HEK293 (cell line): ENCODE measurements around the gene IGIP.

Source experiments
- CTCF ChIA-PET: fragments of 350-600 bp; formaldehyde crosslinking; extraction: SDS; loops from one replicate; lab custom pipeline; 2021; ENCODE audit warnings: antibody characterized with exemption; lab: Yijun Ruan, JAX
- POLR2A ChIA-PET: fragments of 300-600 bp; formaldehyde crosslinking; extraction: SDS; loops from one replicate; lab custom pipeline; 2020; ENCODE audit warnings: antibody characterized with exemption, inconsistent platforms; lab: Yijun Ruan, JAX
- H3K27ac ChIP-seq: fragments of 200-500 bp; sonication (Bioruptor generic); 2 replicates; pipeline ENCODE4 v1.5.1; 2014; ENCODE audit warnings: low read depth, low read length, control low read depth, inconsistent platforms; ENCODE audit errors: extremely low read depth
- H3K36me3 ChIP-seq, 2 experiments: fragments of 200-500 bp in 1 of 2; sonication (Bioruptor generic) in 1 of 2; 1 replicate in 1 of 2; 2 replicates in 1 of 2; pipeline ENCODE4 v1.5.1; 2014 to 2017; ENCODE audit warnings: inconsistent platforms in 2 of 2, low read length in 2 of 2; ENCODE audit not compliant: control insufficient read depth in 2 of 2, insufficient read depth in 1 of 2
- H3K4me1 ChIP-seq: fragments of 200-500 bp; sonication (Bioruptor generic); 2 replicates; pipeline ENCODE4 v1.5.1; 2014; ENCODE audit warnings: mild to moderate bottlenecking, low read length, inconsistent platforms; ENCODE audit not compliant: control insufficient read depth, insufficient read depth
- H3K4me3 ChIP-seq: 2 replicates; pipeline ENCODE4 v1.5.1; 2011; ENCODE audit warnings: low read depth, mild to moderate bottlenecking, control low read depth, low read length, moderate library complexity
- H3K9me3 ChIP-seq: fragments of 200-500 bp; sonication (Bioruptor generic); 2 replicates; pipeline ENCODE4 v1.5.1; 2014; ENCODE audit warnings: low read depth, low read length, inconsistent platforms; ENCODE audit not compliant: control insufficient read depth, insufficient read depth
- HOXA7 ChIP-seq: sonication (generic); formaldehyde crosslinking; IDR thresholded peaks from 2 replicates; pipeline ENCODE4 v1.8.1; 2022; ENCODE audit warnings: missing genetic modification reagents, borderline replicate concordance
- KLF1 ChIP-seq: fragments of 450-650 bp; formaldehyde crosslinking; IDR thresholded peaks from 2 replicates; pipeline ENCODE4 v1.5.1; 2016; ENCODE audit warnings: missing biosample characterization, missing genetic modification characterization
- KLF16 ChIP-seq: fragments of 450-650 bp; formaldehyde crosslinking; IDR thresholded peaks from 2 replicates; pipeline ENCODE4 v1.5.1; 2017; ENCODE audit warnings: missing biosample characterization, missing genetic modification characterization
- KLF7 ChIP-seq: fragments of 450-650 bp; formaldehyde crosslinking; IDR thresholded peaks from 2 replicates; pipeline ENCODE4 v1.5.1; 2016; ENCODE audit warnings: missing biosample characterization, missing genetic modification characterization, borderline replicate concordance
- PBX3 ChIP-seq: sonication (generic); formaldehyde crosslinking; IDR thresholded peaks from 2 replicates; pipeline ENCODE4 v1.8.1; 2022; ENCODE audit warnings: mild to moderate bottlenecking, moderate library complexity, missing genetic modification reagents
- PRDM10 ChIP-seq: fragments of 450-650 bp; formaldehyde crosslinking; IDR thresholded peaks from 2 replicates; pipeline ENCODE4 v1.5.1; 2016; ENCODE audit warnings: missing biosample characterization, missing genetic modification characterization
- ZBTB20 ChIP-seq: fragments of 450-650 bp; formaldehyde crosslinking; IDR thresholded peaks from 2 replicates; pipeline ENCODE4 v1.5.1; 2016; ENCODE audit warnings: missing biosample characterization, missing genetic modification characterization
- ZNF561 ChIP-seq: fragments of 450-650 bp; IDR thresholded peaks from 2 replicates; pipeline ENCODE4 v1.5.1; 2018; ENCODE audit warnings: missing biosample characterization, missing genetic modification characterization, borderline replicate concordance
- ZNF585B ChIP-seq: fragments of 450-650 bp; formaldehyde crosslinking; IDR thresholded peaks from 2 replicates; pipeline ENCODE4 v1.5.1; 2016; ENCODE audit warnings: missing biosample characterization, missing genetic modification characterization
- ZNF600 ChIP-seq: fragments of 450-650 bp; formaldehyde crosslinking; IDR thresholded peaks from 2 replicates; pipeline ENCODE4 v1.5.1; 2016; ENCODE audit warnings: missing biosample characterization, missing genetic modification characterization

The IGIP gene

GRCh38 chr5:140165923-140166270, 40.2 kb downstream of the IGIP start:
- ChIA-PET CTCF (interaction anchor here (1.0 to 1.1 kb wide), 2 partner anchors 12 to 197 kb away, joined by 3 read pairs; no protein-coding TSS in a partner anchor), POLR2A (no interaction called here)
- peak; percentile 88 for TF ChIP-seq ZBTB20 (tag by site-specific recombination)
- no peak for TF ChIP-seq ZNF585B (tag by site-specific recombination)
- H3K4me1 ChIP-seq = peaks cover 9% of the 10 kb centered on the region
- H3K4me3 ChIP-seq = no peak overlapping the region
- H3K36me3 ChIP-seq = no peaks in the 10 kb centered on the region
- no peaks in the 10 kb centered on the region for H3K9me3 ChIP-seq
- no peak overlapping the region for H3K27ac ChIP-seq

- Histone ChIP-seq H3K4me1 (peaks cover 9% of the 10 kb centered on the region), H3K27ac (no peak overlapping the region), H3K4me3 (no peak overlapping the region), H3K36me3 (no peaks in the 10 kb centered on the region), H3K9me3 (no peaks in the 10 kb centered on the region)
- POLR2A ChIA-PET = no interaction called here
- CTCF ChIA-PET = no interaction called here
- TF ChIP-seq HOXA7 (CRISPR knock-in tag) (no peak), PBX3 (CRISPR knock-in tag) (no peak)
These were observed 41.2 kb downstream of the IGIP start for GRCh38 chr5:140166911-140167310.

GRCh38 chr5:140168371-140168770, 42.6 kb downstream of the IGIP start:
- no peak overlapping the region for H3K27ac ChIP-seq
- CTCF ChIA-PET = interaction anchor here (1.1 to 2.6 kb wide), 9 partner anchors 22 to 190 kb away, joined by 3 to 7 read pairs (median 5); no protein-coding TSS in a partner anchor
- no peak overlapping the region for H3K4me3 ChIP-seq
- H3K9me3 ChIP-seq = no peaks in the 10 kb centered on the region
- POLR2A ChIA-PET = no interaction called here
- H3K4me1 ChIP-seq = peaks cover 9% of the 10 kb centered on the region
- TF ChIP-seq KLF1 (peak; percentile 54; the same call in 1 of the 2 replicates), KLF16 (tag by site-specific recombination) (no peak), KLF7 (tag by site-specific recombination) (no peak), ZNF561 (tag by site-specific recombination) (no peak)
- TF ChIP-seq, all 188 proteins: peak for 1
- H3K36me3 ChIP-seq = no peaks in the 10 kb centered on the region

GRCh38 chr5:140169410-140169809, 43.7 kb downstream of the IGIP start:
- ChIA-PET CTCF (interaction anchor here (0.7 to 2.6 kb wide), 15 partner anchors 10 to 189 kb away, joined by 3 to 9 read pairs (median 4); no protein-coding TSS in a partner anchor), POLR2A (interaction anchor here (1.2 kb wide), 1 partner anchor 62 kb away, joined by 3 read pairs; no protein-coding TSS in a partner anchor)
- peaks cover 9% of the 10 kb centered on the region for H3K4me1 ChIP-seq
- H3K36me3 ChIP-seq = no peaks in the 10 kb centered on the region
- H3K27ac ChIP-seq = no peak overlapping the region
- TF ChIP-seq PRDM10 (tag by site-specific recombination) = peak; percentile 53; the same call in 1 of the 2 replicates
- TF ChIP-seq ZNF600 (tag by site-specific recombination) = no peak
- no peaks in the 10 kb centered on the region for H3K9me3 ChIP-seq
- no peak overlapping the region for H3K4me3 ChIP-seq
